Renal pelvis (tissue), 4 donors: ENCODE results near the gene MYO5A. TPM values are rescaled to one million over a fixed set of nuclear protein-coding genes. Genes with fewer than 3 reads are reported as not detected.

Experiments used
- DNase-seq: peaks from one replicate; pipeline ENCODE4 v3.0.0-alpha.2; 2013
- polyA plus RNA-seq, 3 donors: library from polyadenylated mRNA; unstranded; fragments of 120-200 nt; gene quantifications; one replicate each; pipeline ENCODE4 v1.2.1, GENCODE V29; 2013; ENCODE audit not compliant: insufficient read length in 3 of 3

MYO5A gene
- polyA plus RNA-seq, 3 donors = 7.3 to 9.5 (median 8.1) TPM

DNA sequence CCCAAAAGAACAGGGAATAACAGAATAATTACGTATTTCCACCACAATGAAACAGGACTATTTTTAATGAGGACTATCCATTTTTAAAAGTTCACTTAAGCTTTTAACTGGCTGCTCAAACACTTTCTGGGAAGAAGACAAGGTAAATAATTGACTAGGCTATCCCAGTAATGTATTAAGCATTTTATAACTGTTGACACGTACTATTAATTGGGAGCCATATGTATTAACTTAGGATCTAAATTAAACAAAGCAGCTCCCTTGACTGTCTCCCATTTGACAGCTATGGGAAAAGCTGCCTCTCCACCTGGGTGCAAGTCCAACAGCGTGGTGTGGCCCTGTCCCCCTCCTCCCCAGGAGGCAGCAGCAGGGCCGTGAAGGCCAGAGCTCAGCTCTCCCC, 269.2 kb downstream of the MYO5A start:
- no peak for DNase-seq

DNA sequence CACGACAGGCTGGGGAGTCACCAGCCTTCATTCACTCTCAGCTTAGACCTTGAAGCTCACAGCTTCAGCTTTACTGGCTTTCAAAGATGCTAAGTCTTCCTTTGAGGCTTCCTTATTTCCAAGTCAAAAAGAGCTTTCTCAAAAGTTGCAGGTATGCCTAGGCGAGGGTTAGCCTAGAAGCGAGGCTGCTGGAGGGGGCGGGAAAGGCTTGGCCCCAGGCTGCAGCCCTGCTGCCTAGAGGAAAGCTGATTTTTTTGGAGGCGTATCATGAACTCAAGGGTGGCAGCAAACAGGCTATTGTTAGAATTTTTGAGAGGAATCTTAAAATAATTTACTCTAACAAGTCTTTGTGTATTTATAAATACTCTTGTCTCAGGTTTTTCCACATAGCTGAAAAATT, 270.2 kb downstream of the MYO5A start:
- DNase-seq = no peak

DNA sequence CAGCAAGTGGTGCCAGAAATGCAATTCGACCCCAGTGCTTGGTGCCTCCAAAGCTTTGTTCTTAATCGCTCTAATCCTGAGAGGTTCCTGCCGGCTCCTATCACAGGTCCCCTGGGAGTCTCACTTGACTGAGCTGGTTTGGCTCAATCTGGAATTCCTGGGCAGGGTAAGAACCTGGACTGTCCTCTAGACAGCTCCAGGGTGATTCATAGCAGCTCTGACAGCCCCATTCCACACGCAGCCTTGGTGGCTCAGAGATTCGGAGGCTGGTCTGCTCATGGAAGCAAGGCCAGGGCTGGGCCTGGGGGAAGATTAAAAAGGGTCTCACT, 271.0 kb downstream of the MYO5A start:
- no peak for DNase-seq

Other genes with a start within 250 kb of the MYO5A start
- 10 to 100 TPM; 18.9 to 31.9 (median 26.0) TPM for gene MYO5C, start 233.1 kb downstream of the MYO5A start, polyA plus RNA-seq
- 100 to 1,000 TPM; 111 to 136 (median 117) TPM for gene ARPP19, start 40.1 kb upstream of the MYO5A start, polyA plus RNA-seq
- 10 to 100 TPM; 36.2 to 59.4 (median 48.8) TPM for gene ATOSA, start 150.5 kb upstream of the MYO5A start, polyA plus RNA-seq